ENCODE results near the gene GSE1.

The GSE1 gene

DNA sequence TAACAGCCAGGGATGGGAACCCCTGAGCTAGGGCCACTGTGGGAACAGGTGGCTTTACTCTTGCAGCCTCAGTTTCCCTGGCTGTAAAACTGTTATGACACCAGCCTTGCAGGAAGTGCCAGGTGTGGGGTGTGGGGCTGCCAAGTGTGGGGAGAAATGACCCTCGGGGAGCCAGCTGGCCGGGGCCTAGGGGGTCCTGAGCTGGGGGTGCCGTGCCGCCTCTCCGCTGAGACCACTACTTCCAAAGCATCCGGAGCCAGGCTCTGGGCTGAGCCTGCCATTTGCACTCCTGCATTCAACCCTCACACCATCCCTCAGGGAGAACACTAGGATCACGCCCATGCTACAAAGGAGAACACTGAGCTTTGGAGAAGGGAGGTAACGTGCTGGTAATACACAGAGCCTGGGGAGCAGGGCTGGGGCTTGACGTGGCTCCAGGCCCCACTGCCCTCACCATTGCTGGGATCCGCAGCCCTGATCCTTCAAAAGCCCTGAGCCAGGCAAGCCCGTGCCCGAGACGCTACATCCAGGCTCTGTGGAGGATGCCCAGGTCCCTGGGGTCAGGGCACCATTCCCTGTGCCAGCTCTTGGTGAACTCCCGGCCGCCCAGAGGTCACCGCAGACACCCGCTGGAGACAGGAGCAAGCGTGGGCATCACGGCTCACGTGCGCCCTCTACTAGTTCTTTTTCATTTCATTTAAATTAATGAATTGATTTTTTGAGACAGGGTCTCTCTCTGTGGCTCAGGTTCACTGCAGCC lies 104.5 kb downstream of the GSE1 start:
- TF ChIP-seq CTCF (IDR thresholded peaks at IDR 0.05): peak; percentile 75
- H3K4me3 ChIP-seq: no peak overlapping the region
- H3K27ac ChIP-seq: no peak overlapping the region
- no peak for DNase-seq (ENCODE audit: low spot score)

DNA sequence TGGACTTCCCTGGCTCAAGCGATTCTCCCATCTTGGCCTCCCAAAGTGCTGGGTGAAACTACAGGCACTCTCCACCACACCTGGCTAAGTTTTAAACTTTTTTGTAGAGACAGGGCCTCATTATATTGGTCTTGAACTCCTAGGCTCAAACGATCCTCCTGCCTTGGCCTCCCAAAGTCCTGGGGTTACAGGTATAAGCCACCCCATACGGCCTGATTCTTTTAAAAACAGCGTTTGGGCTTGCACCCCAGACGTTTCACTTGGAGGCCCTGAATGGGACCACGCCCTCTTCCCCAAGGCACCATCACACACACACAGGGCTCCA lies 105.0 kb downstream of the GSE1 start:
- H3K27ac ChIP-seq: no peak overlapping the region
- DNase-seq (ENCODE audit: low spot score): no peak
- no peak overlapping the region for H3K4me3 ChIP-seq
- TF ChIP-seq CTCF (IDR thresholded peaks at IDR 0.05): peak; percentile 1

GRCh38 chr16:85718682-85719081 lies 105.6 kb downstream of the GSE1 start:
- H3K4me3 ChIP-seq: no peak overlapping the region
- DNase-seq (ENCODE audit: low spot score): no peak
- TF ChIP-seq CTCF (IDR thresholded peaks at IDR 0.05): no peak
- no peak overlapping the region for H3K27ac ChIP-seq

GRCh38 chr16:85719605-85720301 lies 106.6 kb downstream of the GSE1 start:
- no peak for TF ChIP-seq CTCF (IDR thresholded peaks at IDR 0.05)
- Histone ChIP-seq H3K27ac (no peak overlapping the region), H3K4me3 (no peak overlapping the region)
- DNase-seq (ENCODE audit: low spot score): no peak

DNA sequence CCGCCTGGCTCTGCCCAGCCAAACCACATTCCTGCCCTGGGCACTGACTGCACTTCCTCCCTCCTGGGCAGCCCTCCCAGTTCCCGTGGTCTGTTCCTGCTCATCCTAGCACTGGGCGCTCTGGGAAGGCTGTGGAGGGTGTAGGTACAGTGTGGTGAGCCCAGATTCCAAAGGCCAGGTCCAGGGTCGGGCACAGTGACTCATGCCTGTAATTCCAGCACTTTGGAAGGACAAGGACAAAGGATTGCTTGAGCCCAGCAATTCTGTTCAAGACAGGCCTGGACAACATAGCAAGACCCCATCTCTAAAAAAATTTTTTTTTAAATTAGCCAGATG lies 107.1 kb downstream of the GSE1 start:
- Histone ChIP-seq H3K27ac (no peak overlapping the region), H3K4me3 (no peak overlapping the region)
- TF ChIP-seq CTCF (IDR thresholded peaks at IDR 0.05): no peak
- DNase-seq (ENCODE audit: low spot score): no peak

DNA sequence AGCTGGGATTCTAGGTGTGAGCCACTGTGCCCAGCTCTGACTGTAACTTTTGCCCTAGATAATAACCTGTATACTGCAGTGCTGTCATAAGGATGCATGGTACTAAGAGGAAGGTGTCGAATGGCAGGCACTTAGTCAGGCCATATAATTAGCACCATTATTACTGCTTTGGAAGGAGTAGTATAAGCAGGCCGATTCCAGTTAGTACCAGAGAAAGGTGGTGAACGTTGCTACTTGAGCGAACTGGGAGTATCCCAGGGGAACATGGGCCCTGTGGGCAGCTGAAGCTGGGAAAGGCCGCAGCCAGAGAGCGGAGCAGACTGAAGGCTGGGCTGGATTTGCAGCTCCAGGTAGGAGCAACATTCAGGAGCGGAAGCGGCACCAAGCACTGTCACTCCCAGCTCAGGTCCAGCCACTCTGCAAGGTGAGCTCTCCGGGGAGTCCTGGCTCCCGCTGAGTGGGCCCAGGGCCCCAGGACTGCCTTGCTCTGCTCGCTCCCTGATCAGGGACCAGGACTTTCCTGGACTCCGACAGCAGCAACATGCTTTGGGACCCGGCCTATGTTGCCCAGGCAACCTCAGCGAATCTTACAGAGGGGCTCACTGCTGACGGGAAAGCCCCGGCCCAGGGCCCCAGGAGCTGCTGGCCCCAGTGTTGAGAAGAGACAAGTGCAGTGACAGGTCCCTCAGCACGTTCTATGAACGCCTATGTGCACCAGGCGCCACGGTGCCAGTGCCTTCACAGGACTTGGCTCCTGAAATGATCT lies 109.2 kb downstream of the GSE1 start:
- TF ChIP-seq CTCF (IDR thresholded peaks at IDR 0.05): no peak
- Histone ChIP-seq H3K27ac (no peak overlapping the region), H3K4me3 (no peak overlapping the region)
- DNase-seq (ENCODE audit: low spot score): no peak

Data from coronary artery (tissue), 2 donors.